ENCODE results near the gene STK35.

STK35 gene

GRCh38 chr20:2104236-2104635 lies 2.6 kb downstream of the STK35 start:
- no peak for DNase-seq (ENCODE audit: low read depth)

GRCh38 chr20:2108498-2108897 lies 6.9 kb downstream of the STK35 start:
- DNase-seq (ENCODE audit: low read depth), result no peak

GRCh38 chr20:2108987-2109386 lies 7.4 kb downstream of the STK35 start:
- DNase-seq (ENCODE audit: low read depth), result no peak

GRCh38 chr20:2109425-2110210 lies 8.0 kb downstream of the STK35 start:
- DNase-seq (ENCODE audit: low read depth), result no peak

- DNase-seq (ENCODE audit: low read depth), result no peak
Observed at GRCh38 chr20:2112910-2113309, 11.3 kb downstream of the STK35 start.

GRCh38 chr20:2114127-2114959 lies 12.7 kb downstream of the STK35 start:
- DNase-seq (ENCODE audit: low read depth), result no peak

- DNase-seq (ENCODE audit: low read depth), result no peak
Observed at GRCh38 chr20:2114990-2115681, 13.5 kb downstream of the STK35 start.

GRCh38 chr20:2116170-2116940 lies 14.7 kb downstream of the STK35 start:
- no peak for DNase-seq (ENCODE audit: low read depth)

- DNase-seq (ENCODE audit: low read depth), result no peak
Observed at GRCh38 chr20:2118783-2119182, 17.2 kb downstream of the STK35 start.

- no peak for DNase-seq (ENCODE audit: low read depth)
Observed at GRCh38 chr20:2122936-2123335, 21.3 kb downstream of the STK35 start.

- no peak for DNase-seq (ENCODE audit: low read depth)
Observed at GRCh38 chr20:2123720-2124119, 22.1 kb downstream of the STK35 start.

GRCh38 chr20:2124564-2125213 lies 23.1 kb downstream of the STK35 start:
- DNase-seq (ENCODE audit: low read depth), result no peak

- DNase-seq (ENCODE audit: low read depth), result no peak
Observed at GRCh38 chr20:2125474-2126112, 24.0 kb downstream of the STK35 start.

- no peak for DNase-seq (ENCODE audit: low read depth)
Observed at GRCh38 chr20:2127238-2127637, 25.6 kb downstream of the STK35 start.

GRCh38 chr20:2128542-2128941 lies 26.9 kb downstream of the STK35 start:
- no peak for DNase-seq (ENCODE audit: low read depth)

- DNase-seq (ENCODE audit: low read depth), result no peak
Observed at GRCh38 chr20:2130062-2130591, 28.5 kb downstream of the STK35 start.

GRCh38 chr20:2130683-2131082 lies 29.1 kb downstream of the STK35 start:
- DNase-seq (ENCODE audit: low read depth), result no peak

- DNase-seq (ENCODE audit: low read depth), result no peak
Observed at GRCh38 chr20:2131366-2131765, 29.7 kb downstream of the STK35 start.

- no peak for DNase-seq (ENCODE audit: low read depth)
Observed at GRCh38 chr20:2132461-2132901, 30.9 kb downstream of the STK35 start.

- no peak for DNase-seq (ENCODE audit: low read depth)
Observed at GRCh38 chr20:2133318-2134183, 31.9 kb downstream of the STK35 start.

All from T-helper 22 cell (primary cell).